NCI-H1436 (cell line): ENCODE data around the gene CYP3A7.
"Not testable (repeated sequence)": the region's sequence is repeated elsewhere in the genome, so short reads cannot be mapped to it uniquely, and the experiment has no call there.

Experiments used
- DNase-seq: peaks from one replicate; lab custom pipeline; 2025; lab: John Stamatoyannopoulos, UW

Gene CYP3A7

DNA sequence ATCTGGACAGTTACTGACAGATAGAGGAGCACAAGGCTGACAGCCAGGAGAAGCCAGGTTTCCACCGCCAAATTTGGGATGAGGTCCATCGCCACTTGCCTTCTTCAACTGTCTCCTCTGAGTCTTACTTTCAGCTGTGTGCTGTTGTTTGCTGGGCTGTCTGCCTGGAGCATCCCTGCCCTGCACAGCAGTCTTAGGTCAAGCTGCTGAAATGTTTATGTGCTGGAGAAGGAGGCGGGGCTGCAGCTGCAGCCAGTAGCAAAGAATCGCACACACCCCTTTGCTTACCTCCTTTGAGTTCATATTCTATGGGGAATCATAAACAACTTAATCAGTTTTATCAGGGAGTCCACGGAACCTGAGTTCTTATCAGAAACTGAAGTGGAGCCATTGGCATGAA, 35.0 kb downstream of the CYP3A7 start:
- DNase-seq, result no peak

DNA sequence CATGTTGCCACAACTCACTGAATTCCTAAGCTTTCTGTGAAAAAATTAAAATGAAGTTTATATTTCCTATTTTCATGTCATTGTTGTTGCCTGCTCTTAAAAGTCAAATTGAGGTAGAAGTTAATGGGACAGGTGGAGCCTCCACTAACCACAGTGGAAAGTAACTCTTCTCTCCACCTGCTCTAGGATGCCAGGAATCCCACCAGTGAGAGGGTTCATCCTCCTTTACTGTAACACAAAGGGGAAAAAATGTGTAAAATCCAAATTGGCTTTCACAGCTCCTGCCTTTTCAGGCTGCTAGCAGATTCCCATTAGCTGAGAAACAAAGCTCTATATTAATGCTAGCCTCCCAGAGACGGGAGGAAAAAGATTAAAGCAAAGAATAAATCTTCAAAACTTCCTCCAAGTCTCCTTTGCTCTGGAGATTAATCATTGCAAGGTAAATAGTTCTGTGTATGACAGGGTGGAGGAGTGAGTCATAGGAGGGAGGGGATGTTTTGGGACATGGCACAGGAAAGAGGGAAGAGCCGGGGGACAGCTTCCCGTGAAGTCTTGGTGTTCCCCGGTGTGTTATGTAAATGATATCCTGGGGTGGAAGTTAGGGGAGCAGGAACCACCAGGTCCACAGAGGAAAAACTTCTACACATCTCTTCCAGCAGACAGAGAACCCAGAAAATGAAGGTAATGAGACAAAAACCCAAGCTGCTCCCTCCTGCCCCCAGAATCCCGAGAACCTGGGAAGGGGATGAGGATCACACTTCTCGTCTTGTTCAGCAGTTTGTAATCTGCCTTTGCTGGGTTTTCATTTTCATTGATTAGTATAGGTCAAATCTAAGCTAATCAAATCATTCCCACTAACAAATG, 35.9 kb downstream of the CYP3A7 start:
- DNase-seq, result not testable (repeated sequence)

- DNase-seq, result no peak
These were observed 40.1 kb downstream of the CYP3A7 start for GRCh38 chr7:99694912-99695304.

DNA sequence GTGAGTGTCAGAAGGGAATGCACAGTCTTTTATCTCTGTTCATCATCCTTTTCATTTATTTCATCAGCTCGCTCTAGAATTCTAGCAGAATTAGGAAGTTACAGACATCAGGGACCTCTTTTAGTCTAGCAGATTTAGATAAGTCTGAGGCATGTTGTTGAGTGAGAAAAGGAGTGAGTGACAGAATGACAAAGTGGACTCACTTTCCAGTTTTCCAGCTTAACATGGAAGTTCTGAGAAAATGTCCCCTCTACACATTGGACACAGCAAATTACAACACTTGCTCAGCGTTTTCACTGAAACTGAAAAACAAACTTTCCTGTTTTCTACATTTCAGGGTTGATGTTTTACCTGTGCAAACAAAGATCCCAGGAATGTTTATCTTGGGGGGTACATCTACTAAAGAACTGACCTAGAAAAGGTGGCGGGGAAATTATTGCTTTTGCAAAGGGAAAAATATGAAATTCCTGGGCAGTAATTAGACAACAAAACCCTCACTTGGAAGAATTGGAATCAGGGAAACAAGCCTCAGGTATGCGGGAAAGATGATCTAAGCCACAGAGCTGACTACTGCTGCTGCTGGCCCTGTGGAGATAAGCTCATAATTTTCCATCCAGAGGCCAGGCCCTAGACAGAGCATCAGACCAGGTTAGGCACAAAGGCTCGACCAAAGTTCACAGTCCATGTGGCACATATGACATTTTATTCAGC, 40.6 kb downstream of the CYP3A7 start:
- DNase-seq, result no peak

- peak; percentile 36 for DNase-seq
These were observed 41.4 kb downstream of the CYP3A7 start for GRCh38 chr7:99693427-99694200.

GRCh38 chr7:99693100-99693426, 41.9 kb downstream of the CYP3A7 start:
- no peak for DNase-seq

GRCh38 chr7:99692563-99692962, 42.4 kb downstream of the CYP3A7 start:
- not testable (repeated sequence) for DNase-seq

GRCh38 chr7:99691658-99692057, 43.3 kb downstream of the CYP3A7 start:
- not testable (repeated sequence) for DNase-seq

- not testable (repeated sequence) for DNase-seq
These were observed 44.1 kb downstream of the CYP3A7 start for GRCh38 chr7:99690918-99691317.

DNA sequence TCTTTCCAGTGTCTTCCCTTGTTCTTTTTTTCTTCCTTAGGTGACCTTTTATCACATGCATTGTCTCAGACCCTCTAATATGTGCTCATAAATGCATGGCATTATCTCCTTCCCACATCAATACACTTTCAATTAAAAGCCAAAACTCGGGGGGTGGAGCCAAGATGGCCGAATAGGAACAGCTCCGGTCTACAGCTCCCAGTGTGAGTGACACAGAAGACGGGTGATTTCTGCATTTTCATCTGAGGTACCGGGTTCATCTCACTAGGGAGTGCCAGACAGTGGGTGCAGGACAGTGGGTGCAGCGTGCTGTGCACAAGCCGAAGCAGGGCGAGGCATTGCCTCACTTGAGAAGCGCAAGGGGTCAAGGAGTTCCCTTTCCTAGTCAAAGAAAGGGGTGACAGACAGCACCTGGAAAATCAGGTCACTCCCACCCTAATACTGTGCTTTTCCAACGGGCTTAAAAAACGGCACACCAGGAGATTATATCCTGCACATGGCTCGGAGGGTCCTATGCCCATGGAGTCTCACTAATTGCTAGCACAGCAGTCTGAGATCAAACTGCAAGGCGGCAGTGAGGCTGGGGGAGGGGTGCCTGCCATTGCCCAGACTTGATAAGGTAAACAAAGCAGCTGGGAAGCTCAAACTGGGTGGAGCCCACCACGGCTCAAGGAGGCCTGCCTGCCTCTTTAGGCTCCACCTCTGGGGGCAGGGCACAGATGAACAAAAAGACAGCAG, 49.0 kb downstream of the CYP3A7 start:
- DNase-seq, result not testable (repeated sequence)

DNA sequence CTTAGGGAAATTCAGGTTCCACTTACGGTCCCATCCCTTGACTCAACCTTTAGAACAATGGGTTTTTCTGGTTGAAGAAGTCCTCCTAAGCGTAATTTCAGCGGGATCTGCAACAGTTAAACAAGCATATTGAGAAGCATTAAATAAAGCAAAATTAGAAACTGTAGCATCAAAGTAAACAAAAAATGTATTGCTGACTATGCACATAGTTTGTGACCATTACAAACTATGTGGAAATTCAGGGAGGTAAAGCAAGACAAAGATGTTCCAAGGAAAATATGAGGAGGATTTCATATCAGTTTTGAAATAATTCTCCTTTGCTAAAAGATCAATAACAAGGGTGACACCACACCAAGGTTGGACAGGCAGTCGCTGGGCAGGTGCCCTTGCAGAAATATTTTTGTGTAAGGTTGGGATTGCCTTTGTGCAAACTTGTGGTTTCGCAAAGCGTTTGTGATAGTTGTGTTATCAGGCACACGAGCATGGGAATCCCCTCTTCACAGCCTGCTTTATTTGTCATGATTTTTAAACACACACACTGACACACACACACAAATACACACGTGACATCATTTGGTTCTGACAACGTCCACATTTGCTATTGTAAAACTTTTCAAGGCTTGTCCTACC, 49.8 kb downstream of the CYP3A7 start:
- DNase-seq, result no peak

DNA sequence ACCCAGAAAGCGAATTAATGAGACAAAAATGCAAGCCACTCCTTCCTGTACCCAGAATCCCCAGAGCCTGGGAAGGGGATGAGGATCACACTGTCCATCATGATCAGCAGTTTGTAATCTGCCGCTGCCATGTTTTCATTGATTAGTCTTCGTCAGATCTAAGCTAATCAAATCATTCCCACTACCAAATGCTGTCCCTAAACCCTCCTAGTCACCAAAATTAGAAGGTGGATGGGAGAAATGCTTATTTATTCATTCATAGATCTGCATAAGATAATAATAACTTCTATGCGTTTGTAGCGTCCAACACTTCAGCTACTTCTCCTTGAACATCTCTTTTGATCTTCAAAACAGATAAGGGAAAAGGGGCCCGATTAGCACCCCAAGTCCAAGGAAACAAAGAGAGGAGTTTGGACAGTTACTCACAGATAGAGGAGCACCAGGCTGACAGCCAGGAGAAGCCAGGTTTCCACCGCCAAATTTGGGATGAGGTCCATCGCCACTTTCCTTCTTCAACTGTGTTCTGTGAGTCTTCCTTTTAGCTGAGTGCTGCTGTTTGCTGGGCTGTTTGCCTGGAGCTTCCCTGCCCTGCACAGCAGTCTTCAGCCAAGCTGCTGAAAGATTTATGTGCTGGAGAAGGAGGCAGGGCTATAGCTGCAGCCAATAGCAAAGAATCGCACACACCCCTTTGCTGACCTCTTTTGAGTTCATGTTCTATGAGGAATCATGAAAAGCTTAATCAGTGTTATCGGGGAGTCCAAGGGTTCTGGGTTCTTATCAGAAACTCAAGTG, 55.4 kb downstream of the CYP3A7 start, which contains the start of gene CYP3A5:
CYP3A5 (minus strand) TSS at position 597 of the 792 bp plus-strand sequence; CDS start at position 497, 100 bp downstream.
- no peak for DNase-seq

- DNase-seq, result no peak
These were observed 56.0 kb downstream of the CYP3A7 start for GRCh38 chr7:99679032-99679399.

- DNase-seq, result no peak
These were observed 57.3 kb downstream of the CYP3A7 start for GRCh38 chr7:99677648-99678045.

GRCh38 chr7:99677013-99677647, 57.9 kb downstream of the CYP3A7 start:
- no peak for DNase-seq

DNA sequence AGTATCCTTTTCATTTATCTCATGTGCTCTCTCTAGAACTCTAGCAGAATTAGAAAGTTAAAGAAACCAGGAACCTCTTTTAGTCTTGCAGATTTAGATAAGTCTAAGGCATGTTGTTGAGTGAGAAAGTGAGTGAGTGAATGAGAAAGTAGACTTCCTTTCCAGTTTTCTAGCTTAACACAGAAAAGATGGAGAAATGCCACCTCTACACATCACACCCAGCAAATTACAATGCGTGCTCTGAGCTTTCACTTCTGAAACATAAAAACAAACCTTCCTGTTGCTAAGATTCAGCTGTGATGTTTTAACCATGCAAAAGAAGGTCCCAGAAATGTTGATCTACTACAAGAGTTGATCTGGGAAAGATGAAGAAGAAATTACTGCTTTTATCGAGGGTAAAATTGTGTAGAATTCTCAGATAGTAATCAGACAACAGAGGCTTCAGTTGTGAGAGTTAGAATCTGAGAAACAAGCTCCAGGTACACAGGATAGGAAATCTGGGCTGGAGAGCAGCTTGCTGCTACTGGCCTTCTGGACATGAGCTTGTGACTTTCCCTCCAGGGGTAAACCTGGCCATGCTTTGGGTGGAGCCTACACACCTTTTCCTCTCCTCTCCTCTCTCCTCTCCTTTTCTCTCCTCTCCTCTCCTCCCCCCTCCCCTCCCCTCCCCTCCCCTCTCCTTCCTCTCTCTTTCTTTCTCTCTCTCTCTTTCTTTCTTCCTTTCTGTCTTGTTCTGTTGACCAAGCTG, 59.8 kb downstream of the CYP3A7 start:
- DNase-seq, result no peak

DNA sequence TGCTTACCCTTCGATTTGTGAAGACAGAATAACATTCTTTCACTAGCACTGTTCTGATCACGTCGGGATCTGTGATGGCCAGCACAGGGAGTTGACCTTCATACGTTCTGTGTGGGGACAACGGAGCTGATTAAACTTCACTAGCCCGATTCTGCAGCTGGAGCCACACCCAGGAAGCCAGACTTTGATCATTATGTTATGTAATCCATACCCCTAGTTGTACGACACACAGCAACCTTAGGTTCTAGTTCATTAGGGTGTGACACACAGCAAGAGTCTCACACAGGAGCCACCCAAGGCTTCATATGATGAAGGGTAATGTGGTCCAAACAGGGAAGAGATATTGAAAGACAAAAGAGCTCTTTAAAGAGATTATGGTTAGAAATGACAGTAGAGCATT, 62.4 kb downstream of the CYP3A7 start:
- no peak for DNase-seq

DNA sequence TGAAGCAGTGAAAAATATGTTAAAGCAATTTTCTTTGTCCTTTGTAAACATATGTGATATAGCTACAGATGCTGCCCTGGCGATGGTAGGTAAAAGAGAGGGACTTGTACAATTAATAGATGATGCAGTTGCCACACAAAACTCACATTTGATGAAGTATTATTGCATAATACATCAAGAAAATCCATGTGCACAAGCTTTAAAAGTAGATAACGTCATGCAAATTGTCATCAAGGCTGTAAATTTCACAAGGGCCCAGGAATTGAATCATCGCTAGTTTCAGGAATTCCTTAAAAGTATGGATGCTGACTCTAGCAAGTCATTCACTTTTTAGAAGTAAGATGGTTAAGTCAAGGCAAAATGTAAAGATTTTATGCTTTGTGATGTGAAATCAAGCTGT, 65.2 kb downstream of the CYP3A7 start:
- DNase-seq, result no peak

DNA sequence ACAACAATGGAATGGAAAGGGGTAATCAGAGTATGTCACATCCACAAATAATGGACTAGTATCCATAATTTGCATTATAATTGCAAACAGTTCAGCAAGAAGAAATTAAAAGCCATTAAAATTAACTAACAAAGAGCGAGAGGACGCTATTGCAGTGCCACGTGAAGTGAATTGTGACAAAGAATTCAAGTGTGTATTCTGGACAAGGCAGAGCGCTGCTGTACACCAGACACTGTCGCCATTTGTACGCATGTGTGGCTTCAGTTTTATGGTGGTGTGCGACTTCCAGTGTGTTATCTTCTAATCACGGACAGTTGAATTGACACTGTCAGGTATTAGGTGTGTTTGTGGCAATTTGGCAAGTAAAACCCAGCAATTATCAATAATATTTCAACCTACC, 66.5 kb downstream of the CYP3A7 start:
- no peak for DNase-seq
